NT2/D1 (cell line): ENCODE data around the gene SDSL.

ENCODE experiments used
- SUZ12 ChIP-seq: IDR thresholded peaks from 2 replicates; pipeline ENCODE4 v1.6.1; 2011; ENCODE audit not compliant: insufficient read length, insufficient read depth; ENCODE audit errors: extremely low read depth
- YY1 ChIP-seq: IDR thresholded peaks from 2 replicates; pipeline ENCODE4 v1.6.1; 2011; ENCODE audit not compliant: insufficient read length, insufficient read depth
- ZNF274 ChIP-seq: IDR thresholded peaks from 2 replicates; pipeline ENCODE4 v1.6.1; 2011; ENCODE audit warnings: mild to moderate bottlenecking, low read depth, low read length

GRCh38 chr12:113449839-113450238 lies 27.7 kb downstream of the SDSL start:
- TF ChIP-seq SUZ12 (no peak), YY1 (no peak), ZNF274 (no peak)
